IMR-90 (cell line): Measurements from ENCODE around the gene TANK. TPM values are rescaled to one million over a fixed set of nuclear protein-coding genes. Genes with fewer than 3 reads are reported as not detected.

ENCODE experiments used
- ATAC-seq: fragments of 200-7000 bp; cut with Tn5 transposase; 2 replicates; pipeline ENCODE4 v1.9.1; 2020; ENCODE audit warnings: low read depth, mild to moderate bottlenecking, moderate library complexity
- BruUV-seq: library from RNA; stranded (reverse); fragments of 400-500 nt; replicated peaks from 2 replicates; lab custom pipeline; 2021; lab: Mats Ljungman, UMichigan
- CTCF ChIA-PET: fragments of 300-600 bp; formaldehyde crosslinking; extraction: SDS; loops from one replicate; lab custom pipeline; 2021; ENCODE audit warnings: antibody characterized with exemption; lab: Yijun Ruan, JAX
- POLR2A ChIA-PET: fragments of 300-600 bp; sonication (Branson Sonifier 250); formaldehyde crosslinking; loops from one replicate; lab custom pipeline; 2022; ENCODE audit warnings: antibody characterized with exemption; ENCODE audit not compliant: unreplicated experiment; lab: Charles Lee
- DNase-seq: peaks from one replicate; pipeline ENCODE4 v3.0.0; 2013
- H2AFZ ChIP-seq: replicated peaks from 2 replicates; pipeline ENCODE3; 2013; ENCODE audit warnings: low read length, mild to moderate bottlenecking; ENCODE audit not compliant: poor library complexity
- H2AK5ac ChIP-seq: 2 replicates; pipeline ENCODE4 v1.6.1; 2013; ENCODE audit warnings: low read depth, low read length, inconsistent platforms
- H2AK9ac ChIP-seq: replicated peaks from 2 replicates; pipeline ENCODE3; 2013; ENCODE audit warnings: mild to moderate bottlenecking, low read depth, low read length, moderate library complexity; ENCODE audit not compliant: poor library complexity
- H2BK120ac ChIP-seq: 2 replicates; pipeline ENCODE4 v1.6.1; 2013; ENCODE audit warnings: low read depth, low read length, inconsistent platforms
- H2BK15ac ChIP-seq: 3 replicates; pipeline ENCODE4 v1.6.1; 2013; ENCODE audit warnings: low read depth, low read length, inconsistent platforms
- H2BK20ac ChIP-seq: 2 replicates; pipeline ENCODE4 v1.6.1; 2013; ENCODE audit warnings: low read depth, mild to moderate bottlenecking, inconsistent platforms, low read length, moderate library complexity
- H2BK5ac ChIP-seq: 2 replicates; pipeline ENCODE4 v1.6.1; 2013; ENCODE audit warnings: mild to moderate bottlenecking, low read depth, low read length, inconsistent platforms; ENCODE audit not compliant: poor library complexity, severe bottlenecking
- H3K14ac ChIP-seq: replicated peaks from 2 replicates; pipeline ENCODE4 v1.6.1; 2013; ENCODE audit warnings: low read depth, low read length, inconsistent platforms
- H3K18ac ChIP-seq: 2 replicates; pipeline ENCODE4 v1.6.1; 2013; ENCODE audit warnings: low read depth, low read length, control low read depth
- H3K23ac ChIP-seq: 2 replicates; pipeline ENCODE4 v1.6.1; 2013; ENCODE audit warnings: low read depth, low read length, inconsistent platforms
- H3K27ac ChIP-seq: 2 replicates; pipeline ENCODE4 v1.5.1; 2013; ENCODE audit warnings: mild to moderate bottlenecking, control low read depth, low read length; ENCODE audit not compliant: insufficient read depth
- H3K27me3 ChIP-seq: 2 replicates; pipeline ENCODE4 v1.6.1; 2013; ENCODE audit warnings: low read length; ENCODE audit not compliant: control insufficient read depth, insufficient read depth
- H3K36me3 ChIP-seq: 2 replicates; pipeline ENCODE4 v1.6.1; 2013; ENCODE audit warnings: low read length, mixed read lengths; ENCODE audit not compliant: control insufficient read depth, insufficient read depth
- H3K4ac ChIP-seq: 2 replicates; pipeline ENCODE4 v1.6.1; 2013; ENCODE audit warnings: low read depth, low read length, inconsistent platforms
- H3K4me1 ChIP-seq: 2 replicates; pipeline ENCODE4 v1.6.1; 2013; ENCODE audit warnings: low read length, mixed read lengths; ENCODE audit not compliant: control insufficient read depth, insufficient read depth
- H3K4me2 ChIP-seq: 2 replicates; pipeline ENCODE4 v1.6.1; 2013; ENCODE audit warnings: low read depth, mild to moderate bottlenecking, control low read depth, low read length, moderate library complexity
- H3K4me3 ChIP-seq: 2 replicates; pipeline ENCODE4 v1.5.1; 2013; ENCODE audit warnings: low read depth, mild to moderate bottlenecking, control low read depth, low read length, moderate library complexity; ENCODE audit not compliant: insufficient read depth
- H3K56ac ChIP-seq: 2 replicates; pipeline ENCODE4 v1.6.1; 2013; ENCODE audit warnings: low read length, inconsistent platforms; ENCODE audit not compliant: insufficient read depth; ENCODE audit errors: extremely low read depth
- H3K79me1 ChIP-seq, 2 experiments: 2 replicates each; pipeline ENCODE4 v1.6.1; 2013; ENCODE audit warnings: low read length in 2 of 2, inconsistent platforms in 1 of 2, low read depth in 1 of 2
- H3K9ac ChIP-seq: 2 replicates; pipeline ENCODE4 v1.6.1; 2013; ENCODE audit warnings: low read depth, low read length, control low read depth
- H3K9me1 ChIP-seq: 2 replicates; pipeline ENCODE4 v1.6.1; 2013; ENCODE audit warnings: low read length, inconsistent platforms; ENCODE audit not compliant: insufficient read depth
- H3K9me3 ChIP-seq: 2 replicates; pipeline ENCODE4 v1.6.1; 2013; ENCODE audit warnings: low read length; ENCODE audit not compliant: control insufficient read depth, insufficient read depth
- H4K20me1 ChIP-seq: 2 replicates; pipeline ENCODE4 v1.6.1; 2013; ENCODE audit warnings: low read length, inconsistent platforms; ENCODE audit not compliant: insufficient read depth
- H4K5ac ChIP-seq: 2 replicates; pipeline ENCODE4 v1.6.1; 2013; ENCODE audit warnings: mild to moderate bottlenecking, low read depth, low read length, control low read depth
- H4K8ac ChIP-seq, 2 experiments: 2 replicates each; pipeline ENCODE4 v1.6.1; 2013; ENCODE audit warnings: low read depth in 2 of 2, low read length in 2 of 2, control low read depth in 1 of 2, inconsistent platforms in 1 of 2
- H4K91ac ChIP-seq: 2 replicates; pipeline ENCODE4 v1.6.1; 2013; ENCODE audit warnings: low read depth, low read length, inconsistent platforms; ENCODE audit not compliant: insufficient read depth
- BHLHE40 ChIP-seq: fragments of 150-350 bp; IDR thresholded peaks from 2 replicates; pipeline ENCODE4 v1.6.1; 2016; ENCODE audit warnings: mild to moderate bottlenecking, low read depth, low read length
- CEBPB ChIP-seq: IDR thresholded peaks from 2 replicates; pipeline ENCODE4 v1.6.1; 2012; ENCODE audit warnings: low read depth, low read length, improper control_type of control experiment
- FOS ChIP-seq: fragments of 150-350 bp; IDR thresholded peaks from 2 replicates; pipeline ENCODE4 v1.6.1; 2016; ENCODE audit warnings: low read depth, low read length
- MXI1 ChIP-seq: IDR thresholded peaks from 2 replicates; pipeline ENCODE4 v1.6.1; 2012; ENCODE audit warnings: low read depth, mild to moderate bottlenecking, low read length, moderate library complexity, borderline replicate concordance
- POLR2A ChIP-seq: IDR thresholded peaks from 2 replicates; pipeline ENCODE4 v1.6.1; 2012; ENCODE audit warnings: mild to moderate bottlenecking, low read depth, low read length
- SMC3 ChIP-seq: fragments of 150-350 bp; IDR thresholded peaks from 2 replicates; pipeline ENCODE4 v1.6.1; 2016; ENCODE audit warnings: low read depth, mild to moderate bottlenecking, antibody characterized with exemption, low read length, moderate library complexity
- WGBS, 2 experiments: methylation state at CpG; one replicate each; pipeline versions ENCODE4 v1.1.5 to v1.1.7; 2013; ENCODE audit warnings: missing lambda C conversion rate in 2 of 2; ENCODE audit not compliant: insufficient read length in 1 of 2; ENCODE audit errors: extremely low coverage in 2 of 2; 5-methylcytosine and 5-hydroxymethylcytosine counted together
- dilution Hi-C: fragments of 300-500 bp; cut with HindIII; formaldehyde crosslinking; loops from one replicate; pipeline ENCODE4 v1.14.3; 2018; ENCODE audit warnings: low sequenced_read_pairs; ENCODE audit not compliant: unreplicated experiment
- in situ Hi-C: fragments of 300-500 bp; cut with MboI; formaldehyde crosslinking; loops from 3 replicates; pipeline ENCODE4 v1.14.3; 2019; ENCODE audit warnings: low sequenced_read_pairs, inconsistent platforms, mixed read lengths
- intact Hi-C: fragments of 100-400 bp; cut with micrococcal nuclease; formaldehyde crosslinking; loops from 2 replicates; pipeline ENCODE4 v1.10.0; 2022
- polyA plus RNA-seq, 3 experiments: library from polyadenylated mRNA; depleted of rRNA; stranded (reverse); fragments of >200 nt; gene quantifications; 2 replicates each; pipeline ENCODE4 v1.2.3, GENCODE V29; 2012; ENCODE audit warnings: low replicate concordance in 1 of 3
- total RNA-seq: library from RNA; depleted of rRNA; stranded (reverse); fragments of >200 nt; gene quantifications from 2 replicates; pipeline ENCODE4 v1.2.3, GENCODE V29; 2012
- TF ChIP-seq, protein P1 (sequence below): fragments of 150-350 bp; IDR thresholded peaks from 2 replicates; pipeline ENCODE4 v1.6.1; 2017; ENCODE audit warnings: mild to moderate bottlenecking, antibody characterized with exemption, low read length, low read depth
- TF ChIP-seq, protein P2 (sequence below): fragments of 150-350 bp; IDR thresholded peaks from 2 replicates; pipeline ENCODE4 v1.6.1; 2016; ENCODE audit warnings: low read depth, mild to moderate bottlenecking, low read length, moderate library complexity, borderline replicate concordance

The TANK gene
- total and polyA plus RNA-seq, 2 of the 4 experiments (the other 2 are of a cell fraction), result 25.4 to 41.9 TPM

- no peak overlapping the region for H3K9ac ChIP-seq
Observed at GRCh38 chr2:161111531-161111930, 48.7 kb upstream of the TANK start.

More at GRCh38 chr2:161111531-161111930, 48.7 kb upstream of the TANK start:
- Histone ChIP-seq H3K27me3 (peaks cover 5% of the 10 kb centered on the region), H3K79me1 (no peaks in the 10 kb centered on the region), H3K14ac (no peak overlapping the region), H3K4me3 (no peak overlapping the region), H2BK5ac (no peak overlapping the region), H3K56ac (no peak overlapping the region), H2BK15ac (no peak overlapping the region), H2BK20ac (no peak overlapping the region), H2AK9ac (no peak overlapping the region), H3K4me1 (no peaks in the 10 kb centered on the region), H3K23ac (no peak overlapping the region), H3K18ac (no peak overlapping the region), H4K5ac (no peak overlapping the region), H3K36me3 (no peaks in the 10 kb centered on the region), H2BK120ac (no peak overlapping the region), H3K27ac (no peak overlapping the region), H3K4me2 (no peak overlapping the region), H4K20me1 (no peaks in the 10 kb centered on the region), H3K4ac (no peak overlapping the region), H4K91ac (no peak overlapping the region), H2AK5ac (no peak overlapping the region), H3K9me1 (no peaks in the 10 kb centered on the region), H4K8ac (no peak overlapping the region), H2AFZ (no peak overlapping the region), H3K9me3 (no peaks in the 10 kb centered on the region)
- ChIA-PET CTCF (interaction anchor here (0.8 kb wide), 1 partner anchor 11 kb away, joined by 3 read pairs; no protein-coding TSS in a partner anchor), POLR2A (no interaction called here)
- ATAC-seq (no peak), DNase-seq (no peak)
- in situ Hi-C loops (no loop called here), dilution Hi-C loops (no loop called here), intact Hi-C loops (no loop called here)
- no CpG with 5 or more reads among the region's 2 CpGs for WGBS, 2 experiments
- no TSS peak for BruUV-seq
- TF ChIP-seq SMC3, result no peak
- TF ChIP-seq BHLHE40, result no peak
- no peak for TF ChIP-seq CEBPB
- no peak for TF ChIP-seq POLR2A
- TF ChIP-seq FOS, result no peak
- TF ChIP-seq, protein P1, sequence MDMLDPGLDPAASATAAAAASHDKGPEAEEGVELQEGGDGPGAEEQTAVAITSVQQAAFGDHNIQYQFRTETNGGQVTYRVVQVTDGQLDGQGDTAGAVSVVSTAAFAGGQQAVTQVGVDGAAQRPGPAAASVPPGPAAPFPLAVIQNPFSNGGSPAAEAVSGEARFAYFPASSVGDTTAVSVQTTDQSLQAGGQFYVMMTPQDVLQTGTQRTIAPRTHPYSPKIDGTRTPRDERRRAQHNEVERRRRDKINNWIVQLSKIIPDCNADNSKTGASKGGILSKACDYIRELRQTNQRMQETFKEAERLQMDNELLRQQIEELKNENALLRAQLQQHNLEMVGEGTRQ, result no peak
- TF ChIP-seq MXI1, result no peak
- TF ChIP-seq, protein P2, sequence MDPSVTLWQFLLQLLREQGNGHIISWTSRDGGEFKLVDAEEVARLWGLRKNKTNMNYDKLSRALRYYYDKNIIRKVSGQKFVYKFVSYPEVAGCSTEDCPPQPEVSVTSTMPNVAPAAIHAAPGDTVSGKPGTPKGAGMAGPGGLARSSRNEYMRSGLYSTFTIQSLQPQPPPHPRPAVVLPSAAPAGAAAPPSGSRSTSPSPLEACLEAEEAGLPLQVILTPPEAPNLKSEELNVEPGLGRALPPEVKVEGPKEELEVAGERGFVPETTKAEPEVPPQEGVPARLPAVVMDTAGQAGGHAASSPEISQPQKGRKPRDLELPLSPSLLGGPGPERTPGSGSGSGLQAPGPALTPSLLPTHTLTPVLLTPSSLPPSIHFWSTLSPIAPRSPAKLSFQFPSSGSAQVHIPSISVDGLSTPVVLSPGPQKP, result no peak
